Duodenal mucosa (tissue), 2 donors: ENCODE measurements around the gene LPCAT3.

Source experiments
- H3K27ac ChIP-seq: one replicate; pipeline ENCODE4 v1.7.0; 2013; ENCODE audit warnings: low read depth, low read length
- H3K27me3 ChIP-seq, 2 donors: one replicate each; pipeline ENCODE4 v1.7.0; 2013; ENCODE audit warnings: low read length in 2 of 2, control low read depth in 1 of 2; ENCODE audit not compliant: insufficient read depth in 2 of 2, control insufficient read depth in 1 of 2
- H3K36me3 ChIP-seq, 2 donors: one replicate each; pipeline ENCODE4 v1.7.0; 2013; ENCODE audit warnings: low read length in 2 of 2, control low read depth in 1 of 2; ENCODE audit not compliant: insufficient read depth in 2 of 2, control insufficient read depth in 1 of 2
- H3K4me1 ChIP-seq, 2 donors: one replicate each; pipeline ENCODE4 v1.7.0; 2013; ENCODE audit warnings: low read length in 2 of 2, control low read depth in 1 of 2; ENCODE audit not compliant: insufficient read depth in 2 of 2, control insufficient read depth in 1 of 2
- H3K4me3 ChIP-seq, 2 donors: one replicate each; pipeline ENCODE4 v1.7.0; 2013; ENCODE audit warnings: low read length in 2 of 2, low read depth in 1 of 2
- H3K9ac ChIP-seq, 2 donors: one replicate each; pipeline ENCODE4 v1.7.0; 2013; ENCODE audit warnings: low read length in 2 of 2, low read depth in 1 of 2
- H3K9me3 ChIP-seq, 2 donors: one replicate each; pipeline ENCODE4 v1.7.0; 2013; ENCODE audit warnings: low read length in 2 of 2, control low read depth in 1 of 2; ENCODE audit not compliant: control insufficient read depth in 1 of 2

LPCAT3 gene

DNA sequence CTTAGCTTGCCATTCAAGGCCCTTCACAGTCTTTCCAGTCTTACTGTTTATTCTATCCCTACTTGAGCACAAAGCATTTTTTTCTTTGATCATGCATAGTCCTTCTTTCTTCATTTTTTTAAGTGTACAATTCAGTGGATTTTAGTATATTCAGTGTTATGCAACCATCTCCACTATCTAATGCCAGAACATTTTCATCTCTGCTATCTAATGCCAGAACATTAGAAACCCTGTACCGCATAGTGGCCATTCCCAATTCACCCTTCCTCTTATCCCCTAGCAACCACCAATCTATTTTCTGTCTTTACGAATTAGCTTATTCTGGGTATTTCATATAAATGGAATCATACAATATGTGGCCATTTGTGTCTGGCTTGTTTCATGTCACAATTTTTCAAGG is 13.4 kb downstream of the LPCAT3 start:
- H3K4me3 ChIP-seq, result no peak overlapping the region
- peaks cover 5 to 26% of the 10 kb centered on the region in 2 donors for H3K4me1 ChIP-seq
- no peaks in the 10 kb centered on the region for H3K27me3 ChIP-seq
- H3K9me3 ChIP-seq, result no peaks in the 10 kb centered on the region
- peaks cover 4 to 12% of the 10 kb centered on the region in 2 donors for H3K36me3 ChIP-seq
- no peak overlapping the region for H3K27ac ChIP-seq
- no peak overlapping the region for H3K9ac ChIP-seq

DNA sequence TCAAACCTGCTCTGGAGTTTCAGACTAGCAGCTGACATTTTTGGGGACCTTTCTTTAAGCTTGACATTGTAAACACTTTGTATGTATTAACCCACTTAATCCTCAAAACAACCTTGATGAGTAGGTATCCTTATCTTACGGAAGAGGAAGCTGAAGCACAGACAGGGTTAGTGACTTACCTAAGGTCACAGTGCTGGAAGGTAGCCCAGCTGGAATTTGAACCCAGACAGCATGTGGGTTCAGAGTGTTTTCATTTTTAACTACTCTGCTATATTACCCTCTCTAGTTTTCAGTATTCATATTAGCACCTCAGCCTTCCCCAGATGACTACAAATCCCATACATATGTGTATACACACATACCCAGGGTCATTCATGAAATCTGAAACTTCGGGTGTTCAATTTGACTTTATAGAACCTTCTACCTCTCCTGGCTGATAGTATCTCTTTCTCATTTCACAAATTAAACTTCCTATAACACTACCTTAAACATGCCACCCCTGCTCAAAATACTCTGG is 13.9 kb downstream of the LPCAT3 start:
- Histone ChIP-seq H3K27me3 (no peaks in the 10 kb centered on the region), H3K9me3 (no peaks in the 10 kb centered on the region), H3K27ac (no peak overlapping the region), H3K4me3 (no peak overlapping the region), H3K4me1 (peaks cover 8 to 28% of the 10 kb centered on the region in 2 donors), H3K36me3 (peaks cover 4 to 12% of the 10 kb centered on the region in 2 donors), H3K9ac (no peak overlapping the region)

DNA sequence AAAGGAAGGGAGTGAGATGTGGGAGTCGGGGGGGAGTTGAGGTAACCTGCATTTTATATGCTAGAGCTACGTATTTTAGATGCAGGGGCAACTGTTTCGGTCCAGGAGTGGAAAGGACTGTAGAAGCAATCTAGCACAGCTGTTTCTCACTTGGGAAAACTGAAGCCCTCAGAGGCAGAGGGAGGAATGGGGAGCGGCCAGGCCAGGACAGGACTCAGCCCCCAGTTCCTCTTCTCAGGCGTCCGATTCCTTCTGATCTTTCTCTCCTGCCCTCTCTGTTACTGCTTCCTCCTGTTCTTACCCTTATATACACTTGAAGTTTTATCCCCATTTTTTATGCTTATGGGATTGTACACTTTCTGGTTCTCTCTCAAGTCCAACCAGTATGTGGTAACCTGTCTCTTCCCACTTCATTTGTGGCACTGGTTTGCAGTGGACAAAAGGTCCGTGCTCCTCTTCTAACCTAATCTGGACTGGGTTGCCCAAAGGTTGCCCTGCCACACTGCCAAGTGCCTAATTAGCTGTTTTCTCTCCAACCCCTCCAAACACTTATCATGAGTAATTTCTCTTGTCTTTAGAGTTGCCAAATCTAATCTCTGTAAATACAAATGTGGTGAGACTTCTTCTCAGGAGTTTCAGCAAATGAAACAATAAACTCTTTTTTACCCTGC is 16.2 kb downstream of the LPCAT3 start:
- Histone ChIP-seq H3K27ac (no peak overlapping the region), H3K4me1 (peaks cover 23 to 34% of the 10 kb centered on the region in 2 donors), H3K4me3 (no peak overlapping the region), H3K36me3 (peaks cover 4 to 19% of the 10 kb centered on the region in 2 donors), H3K9ac (no peak overlapping the region), H3K9me3 (no peaks in the 10 kb centered on the region), H3K27me3 (no peaks in the 10 kb centered on the region)

DNA sequence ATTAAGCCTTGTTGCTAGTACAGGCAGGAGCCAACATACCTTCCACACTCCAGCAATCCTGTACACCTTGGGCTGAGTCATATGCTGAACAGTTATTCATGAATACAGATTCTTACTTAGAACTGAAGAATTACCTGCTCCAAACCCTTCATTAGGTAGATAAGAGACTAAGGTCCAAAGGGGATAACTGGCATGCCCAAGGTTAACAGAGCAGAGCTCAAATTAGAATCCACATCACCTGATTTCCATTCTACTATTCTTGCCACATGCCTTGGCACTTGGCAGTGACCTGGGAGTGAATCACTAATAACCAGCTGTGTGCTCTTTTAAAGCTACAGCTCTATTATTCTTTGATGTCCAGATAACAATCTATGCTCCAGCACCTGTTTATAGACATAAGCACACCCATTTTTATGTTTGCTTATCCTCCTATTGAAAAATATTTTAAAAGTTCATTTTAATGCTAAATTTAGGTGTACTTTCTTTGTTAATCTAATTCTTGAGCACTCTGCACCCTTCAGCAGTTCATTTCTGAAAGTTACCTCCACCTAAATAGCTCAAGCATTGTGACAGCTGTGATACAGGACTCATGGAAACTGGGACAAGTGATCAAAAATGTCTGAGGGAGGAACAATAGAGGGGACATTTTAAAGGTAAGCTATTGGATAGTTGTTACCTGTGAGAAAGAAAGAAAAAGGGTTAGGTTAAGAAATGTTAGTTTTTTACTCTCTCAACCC is 19.4 kb downstream of the LPCAT3 start:
- Histone ChIP-seq H3K9me3 (no peaks in the 10 kb centered on the region), H3K27me3 (no peaks in the 10 kb centered on the region), H3K4me1 (peaks cover 18 to 31% of the 10 kb centered on the region in 2 donors), H3K27ac (peak overlapping the region; percentile 11), H3K4me3 (no peak overlapping the region), H3K9ac (no peak overlapping the region), H3K36me3 (peaks cover 4 to 18% of the 10 kb centered on the region in 2 donors)

DNA sequence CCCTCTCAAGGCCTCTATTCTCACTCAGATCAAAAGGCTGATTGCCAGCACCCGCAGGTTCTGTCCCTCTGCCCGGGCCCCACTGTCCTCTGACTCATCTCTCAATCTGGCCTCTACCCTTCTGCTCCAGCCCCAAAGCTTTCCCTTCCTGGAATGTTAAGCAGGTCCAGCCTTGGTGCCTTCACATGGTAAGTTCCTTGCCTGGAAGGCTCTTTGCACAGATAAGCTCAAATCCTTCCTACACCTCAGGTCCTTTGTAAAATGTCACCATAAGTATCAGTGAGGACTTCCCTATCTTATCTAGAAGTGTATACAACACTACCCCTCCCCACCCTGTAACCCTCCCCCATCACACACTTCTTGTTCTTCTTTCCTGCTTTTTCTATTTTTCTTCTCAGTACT is 22.2 kb downstream of the LPCAT3 start:
- Histone ChIP-seq H3K4me3 (no peak overlapping the region), H3K9ac (no peak overlapping the region), H3K27ac (no peak overlapping the region), H3K36me3 (peaks cover 0 to 13% of the 10 kb centered on the region in 2 donors), H3K9me3 (no peaks in the 10 kb centered on the region), H3K27me3 (no peaks in the 10 kb centered on the region), H3K4me1 (peaks cover 18 to 26% of the 10 kb centered on the region in 2 donors)

DNA sequence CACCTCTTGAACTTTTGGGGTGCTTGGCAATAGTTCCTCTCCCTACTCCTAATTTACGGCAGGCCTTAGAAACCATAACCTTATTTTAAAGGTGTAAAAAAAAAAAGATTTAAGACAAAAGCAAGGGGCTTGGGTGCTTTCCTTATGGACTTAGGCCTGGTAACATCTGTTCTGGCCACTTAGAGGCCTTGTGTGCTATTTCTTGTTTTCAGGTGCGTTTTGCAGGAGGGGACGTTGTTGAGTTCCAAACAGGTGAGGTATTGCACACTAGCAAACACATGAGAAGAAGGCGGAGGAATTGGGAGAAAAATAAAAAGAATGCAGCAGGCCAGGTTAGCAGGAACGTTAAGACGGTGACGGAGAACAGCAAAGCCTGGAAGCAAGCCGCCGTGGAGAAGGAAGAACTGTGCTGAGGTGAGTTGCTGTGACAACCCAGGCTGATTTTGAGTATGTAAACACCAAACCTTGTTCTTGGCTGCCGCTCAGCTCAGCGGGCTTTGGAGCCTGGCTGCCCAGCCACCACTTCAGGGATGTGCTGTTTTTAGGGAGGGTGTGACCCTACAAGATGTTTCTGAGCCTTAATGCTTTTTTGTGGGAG is 30.2 kb downstream of the LPCAT3 start:
- H3K9me3 ChIP-seq, result no peaks in the 10 kb centered on the region
- H3K27ac ChIP-seq, result no peak overlapping the region

DNA sequence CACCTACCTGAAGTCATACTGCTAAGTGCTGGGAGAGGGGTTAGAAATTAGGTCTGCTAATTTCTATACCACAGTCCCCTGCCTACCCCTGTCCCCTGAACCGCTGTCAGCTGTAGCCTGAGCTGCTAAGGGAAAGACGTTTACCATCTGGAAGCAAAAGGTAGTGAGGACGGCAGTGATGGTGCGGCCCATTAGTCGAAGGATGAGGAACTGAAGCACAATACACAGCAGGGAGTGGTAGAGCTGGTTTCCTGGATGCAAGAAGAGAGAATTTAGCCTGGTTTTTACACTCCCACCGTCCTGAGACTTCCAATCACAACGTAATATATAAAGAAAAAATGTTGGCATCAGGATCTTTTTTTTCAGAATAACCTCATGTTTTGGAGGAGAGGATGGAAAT is 35.7 kb downstream of the LPCAT3 start:
- Histone ChIP-seq H3K27me3 (no peaks in the 10 kb centered on the region), H3K9me3 (no peaks in the 10 kb centered on the region), H3K36me3 (peaks cover 34 to 45% of the 10 kb centered on the region in 2 donors), H3K27ac (no peak overlapping the region), H3K9ac (no peak overlapping the region), H3K4me1 (peaks cover 45 to 50% of the 10 kb centered on the region in 2 donors), H3K4me3 (no peak overlapping the region)

More for the DNA sequence above, 30.2 kb downstream of the LPCAT3 start:
- Histone ChIP-seq H3K4me1 (peaks cover 21 to 27% of the 10 kb centered on the region in 2 donors), H3K9ac (no peak overlapping the region), H3K4me3 (no peak overlapping the region), H3K36me3 (peaks cover 4 to 12% of the 10 kb centered on the region in 2 donors), H3K27me3 (no peaks in the 10 kb centered on the region)

DNA sequence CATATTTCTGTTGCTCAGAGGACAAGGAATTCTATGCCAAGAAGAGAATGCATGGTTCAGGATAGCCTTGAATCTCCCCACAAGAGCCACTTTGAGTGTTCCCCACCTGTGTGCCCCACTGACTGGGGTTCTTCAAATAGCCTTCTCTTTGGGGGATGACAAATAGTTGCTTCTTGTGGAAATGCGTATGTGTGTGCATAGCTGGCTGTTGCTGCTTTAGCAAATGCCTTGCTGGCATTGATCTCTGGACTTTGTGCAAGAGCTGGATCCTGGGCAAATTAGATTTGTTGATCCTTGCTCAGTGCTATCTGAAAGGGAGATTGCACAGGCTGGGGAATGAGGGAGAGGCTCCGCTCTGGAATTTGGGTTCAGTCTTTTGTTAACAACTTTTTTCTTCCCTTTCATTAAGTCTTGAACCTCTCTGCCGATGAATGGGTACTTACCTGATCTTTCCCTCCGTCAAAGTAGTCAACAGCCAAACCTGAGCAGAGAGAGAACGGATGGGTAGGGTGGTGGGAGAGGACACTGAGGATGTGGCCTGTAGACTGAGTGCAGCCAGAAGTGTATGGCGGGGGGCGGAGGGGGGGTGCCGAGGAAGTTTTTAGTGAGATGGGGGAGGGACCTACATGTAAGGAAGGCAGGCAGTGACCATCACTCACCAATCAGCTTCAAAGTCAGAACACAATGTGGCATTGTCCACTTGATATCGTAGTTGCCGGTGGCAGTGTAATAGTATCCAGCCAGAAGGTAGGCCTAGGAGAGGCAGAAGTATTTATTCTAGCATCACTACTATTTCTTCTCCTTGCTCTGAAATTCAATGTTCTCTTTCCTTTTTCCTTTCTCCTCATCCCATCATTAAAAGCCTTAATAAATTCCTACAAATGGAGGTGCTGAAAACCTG is 36.9 kb downstream of the LPCAT3 start:
- no peaks in the 10 kb centered on the region for H3K9me3 ChIP-seq
- peak overlapping the region; percentile 33 for H3K27ac ChIP-seq
- no peaks in the 10 kb centered on the region for H3K27me3 ChIP-seq
- H3K36me3 ChIP-seq, result peaks cover 44 to 56% of the 10 kb centered on the region in 2 donors
- peak overlapping the region in 1 of 2 donors; percentile 44 for H3K9ac ChIP-seq
- H3K4me1 ChIP-seq, result peaks cover 44 to 50% of the 10 kb centered on the region in 2 donors
- H3K4me3 ChIP-seq, result peak overlapping the region in 1 of 2 donors; percentile 5

DNA sequence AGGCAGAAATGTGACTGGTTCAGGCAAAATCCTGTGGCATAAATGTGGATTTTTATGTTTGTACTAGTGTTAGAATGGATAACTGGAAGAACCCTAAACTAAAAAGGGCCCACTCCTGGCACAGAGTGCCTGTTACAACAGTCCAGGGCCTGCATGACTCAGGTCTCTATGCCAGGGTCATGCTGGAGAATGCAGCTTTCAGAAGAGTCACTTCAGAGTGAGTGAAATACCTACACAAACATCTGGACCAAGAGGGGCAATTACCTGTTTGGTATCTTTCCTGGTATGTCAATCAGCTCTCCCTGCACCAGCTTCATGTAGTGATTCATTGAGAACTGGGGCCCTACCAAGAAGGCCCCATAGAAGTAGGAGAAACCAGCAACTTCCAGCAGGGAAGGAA is 37.5 kb downstream of the LPCAT3 start:
- peak overlapping the region in 1 of 2 donors; percentile 5 for H3K4me3 ChIP-seq
- H3K9ac ChIP-seq, result no peak overlapping the region
- peaks cover 44 to 63% of the 10 kb centered on the region in 2 donors for H3K36me3 ChIP-seq
- H3K27me3 ChIP-seq, result no peaks in the 10 kb centered on the region
- H3K27ac ChIP-seq, result peak overlapping the region; percentile 33
- H3K9me3 ChIP-seq, result no peaks in the 10 kb centered on the region
- H3K4me1 ChIP-seq, result peaks cover 41 to 50% of the 10 kb centered on the region in 2 donors
